Astrocyte of the cerebellum (primary cell): ENCODE measurements around the gene ASXL1.
"Not testable (repeated sequence)": the region's sequence is repeated elsewhere in the genome, so short reads cannot be mapped to it uniquely, and the experiment has no call there.

ENCODE experiments used
- DNase-seq: peaks from one replicate; pipeline ENCODE4 v3.0.0-alpha.2; 2011; ENCODE audit warnings: low read depth
- H3K4me3 ChIP-seq: 2 replicates; pipeline ENCODE4 v1.5.1; 2011; ENCODE audit warnings: mild to moderate bottlenecking, low read depth, low read length, moderate library complexity
- in situ Hi-C: cut with HindIII; loops from 2 replicates; pipeline ENCODE4 v1.10.0; 2017; ENCODE audit warnings: low sequenced_read_pairs
- TF ChIP-seq, protein P1 (sequence below): IDR thresholded peaks from 2 replicates; pipeline ENCODE4 v1.5.1; 2012; ENCODE audit warnings: low read length, low read depth, moderate library complexity, mild to moderate bottlenecking; ENCODE audit errors: missing control alignments

ASXL1 gene

DNA sequence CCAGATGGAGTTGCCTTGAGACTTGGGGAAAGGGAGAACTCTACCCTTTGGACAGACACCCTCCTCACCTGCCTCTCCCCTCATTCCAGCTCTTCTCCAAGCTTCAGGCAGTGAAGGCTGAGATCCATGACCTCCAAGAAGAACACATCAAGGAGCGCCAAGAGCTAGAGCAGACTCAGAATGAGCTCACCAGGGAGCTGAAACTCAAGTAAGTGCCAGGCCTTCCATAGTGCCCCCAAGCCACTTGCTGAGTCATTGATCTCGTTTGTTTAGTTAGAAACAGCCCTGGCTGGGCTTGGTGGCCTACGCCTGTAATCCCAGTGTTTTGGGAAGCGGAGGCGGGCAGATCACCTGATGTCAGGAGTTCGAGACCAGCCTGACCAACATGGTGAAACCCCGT lies 41.5 kb upstream of the ASXL1 start:
- in situ Hi-C loops, result loop anchor here (5.0 kb wide), 1 partner anchor 34 kb away; no protein-coding TSS in a partner anchor
- TF ChIP-seq, protein P1, sequence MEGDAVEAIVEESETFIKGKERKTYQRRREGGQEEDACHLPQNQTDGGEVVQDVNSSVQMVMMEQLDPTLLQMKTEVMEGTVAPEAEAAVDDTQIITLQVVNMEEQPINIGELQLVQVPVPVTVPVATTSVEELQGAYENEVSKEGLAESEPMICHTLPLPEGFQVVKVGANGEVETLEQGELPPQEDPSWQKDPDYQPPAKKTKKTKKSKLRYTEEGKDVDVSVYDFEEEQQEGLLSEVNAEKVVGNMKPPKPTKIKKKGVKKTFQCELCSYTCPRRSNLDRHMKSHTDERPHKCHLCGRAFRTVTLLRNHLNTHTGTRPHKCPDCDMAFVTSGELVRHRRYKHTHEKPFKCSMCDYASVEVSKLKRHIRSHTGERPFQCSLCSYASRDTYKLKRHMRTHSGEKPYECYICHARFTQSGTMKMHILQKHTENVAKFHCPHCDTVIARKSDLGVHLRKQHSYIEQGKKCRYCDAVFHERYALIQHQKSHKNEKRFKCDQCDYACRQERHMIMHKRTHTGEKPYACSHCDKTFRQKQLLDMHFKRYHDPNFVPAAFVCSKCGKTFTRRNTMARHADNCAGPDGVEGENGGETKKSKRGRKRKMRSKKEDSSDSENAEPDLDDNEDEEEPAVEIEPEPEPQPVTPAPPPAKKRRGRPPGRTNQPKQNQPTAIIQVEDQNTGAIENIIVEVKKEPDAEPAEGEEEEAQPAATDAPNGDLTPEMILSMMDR, result no peak
- no peak for DNase-seq
- no peak overlapping the region for H3K4me3 ChIP-seq

DNA sequence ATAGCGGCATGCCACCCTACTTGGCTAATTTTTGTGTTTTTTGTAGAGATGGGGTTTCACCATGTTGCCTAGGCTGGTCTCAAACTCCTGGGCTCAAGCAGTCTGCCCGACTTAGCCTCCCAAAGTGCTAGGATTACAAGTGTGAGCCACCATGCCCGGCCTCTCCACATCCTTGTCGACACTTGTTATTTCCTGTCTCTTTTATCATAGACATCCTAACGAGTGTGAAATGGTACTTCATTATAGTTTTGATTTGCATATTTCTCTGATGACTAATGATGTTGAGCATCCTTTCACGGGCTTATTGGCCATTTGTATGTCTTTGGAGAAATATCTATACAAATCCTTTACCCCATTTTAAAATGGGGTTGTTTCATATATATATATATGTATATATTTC lies 39.0 kb upstream of the ASXL1 start:
- DNase-seq, result no peak

DNA sequence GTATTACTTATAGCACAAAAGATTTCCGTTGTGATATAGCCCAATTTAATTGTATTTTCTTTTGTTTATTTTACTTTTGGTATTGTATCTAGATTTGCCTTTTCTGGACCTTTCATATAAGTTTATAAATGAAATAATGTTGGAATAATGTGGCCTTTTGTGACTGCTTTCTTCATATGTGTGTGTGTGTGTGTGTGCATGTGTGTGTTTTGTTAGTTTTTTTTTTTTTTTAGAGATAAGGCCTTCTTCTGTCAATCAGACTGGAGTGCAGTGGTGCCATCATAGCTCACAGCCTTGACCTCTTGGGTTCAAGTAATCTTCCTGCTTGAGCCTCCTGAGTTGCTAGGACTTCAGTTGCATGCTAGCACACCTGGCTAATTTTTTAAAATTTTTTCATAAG lies 37.8 kb upstream of the ASXL1 start:
- DNase-seq, result no peak
- no peak overlapping the region for H3K4me3 ChIP-seq
- in situ Hi-C loops, result no loop called here
- TF ChIP-seq, protein P1, result no peak

More for the DNA sequence above, 39.0 kb upstream of the ASXL1 start:
- TF ChIP-seq, protein P1, result no peak
- in situ Hi-C loops, result loop anchor here (5.0 kb wide), 1 partner anchor 37 kb away; no protein-coding TSS in a partner anchor
- no peak overlapping the region for H3K4me3 ChIP-seq

DNA sequence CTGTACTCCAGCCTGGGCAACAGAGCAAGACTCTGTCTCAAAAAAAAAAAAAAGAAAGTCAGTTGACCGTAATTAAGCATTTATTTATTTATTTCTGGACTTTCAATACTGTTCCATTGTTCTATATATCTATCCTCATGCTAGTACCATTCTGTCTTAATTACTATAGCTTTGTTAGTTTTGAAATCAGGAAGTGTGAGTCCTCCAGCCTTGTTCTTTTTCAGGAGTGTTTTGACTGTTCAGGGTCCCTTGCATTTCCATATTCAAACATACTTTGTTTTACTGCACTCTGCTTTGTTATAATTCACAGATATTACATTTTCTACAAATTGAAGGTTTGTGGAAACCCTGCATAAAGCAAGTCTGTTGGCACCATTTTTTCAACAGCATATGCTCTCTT lies 36.7 kb upstream of the ASXL1 start:
- TF ChIP-seq, protein P1, result no peak
- no peak for DNase-seq
- in situ Hi-C loops, result no loop called here

DNA sequence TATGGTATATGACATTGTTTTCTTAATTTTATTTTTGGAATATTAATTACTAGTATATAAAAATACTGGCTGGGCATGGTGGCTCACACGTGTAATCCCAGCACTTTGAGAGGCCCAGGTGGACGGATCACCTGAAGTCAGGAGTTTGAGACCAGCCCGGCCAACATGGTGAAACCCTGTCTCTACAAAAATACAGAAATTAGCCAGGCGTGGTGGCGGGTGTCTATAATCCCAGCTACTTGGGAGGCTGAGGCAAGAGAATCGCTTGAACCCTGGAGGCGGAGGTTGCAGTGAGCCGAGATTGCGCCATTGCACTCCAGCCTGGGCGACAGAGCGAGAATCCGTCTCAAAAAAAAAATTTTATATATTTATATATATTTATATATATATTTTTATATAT lies 35.9 kb upstream of the ASXL1 start:
- DNase-seq, H3K4me3 ChIP-seq, in situ Hi-C loops: not testable (repeated sequence)

More for the DNA sequence above, 36.7 kb upstream of the ASXL1 start:
- no peak overlapping the region for H3K4me3 ChIP-seq

DNA sequence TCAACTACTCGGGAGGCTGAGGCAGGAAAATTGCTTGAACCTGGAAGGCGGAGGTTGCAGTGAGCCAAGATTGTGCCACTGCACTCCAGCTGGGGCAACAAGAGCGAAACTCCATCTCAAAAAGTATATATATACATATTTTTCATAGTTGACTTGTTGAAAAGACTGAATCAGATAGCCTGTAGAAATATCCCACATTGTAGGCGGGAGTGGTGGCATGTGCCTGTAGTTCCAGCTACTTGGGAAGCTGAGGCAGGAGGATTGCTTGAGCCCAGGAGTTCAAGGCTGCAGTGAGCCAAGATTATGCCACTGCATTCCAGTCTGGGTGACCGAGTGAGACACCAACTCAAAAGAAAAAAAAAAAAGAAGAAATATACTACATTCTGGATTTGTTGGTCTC lies 34.4 kb upstream of the ASXL1 start:
- DNase-seq, H3K4me3 ChIP-seq, in situ Hi-C loops: not testable (repeated sequence)

DNA sequence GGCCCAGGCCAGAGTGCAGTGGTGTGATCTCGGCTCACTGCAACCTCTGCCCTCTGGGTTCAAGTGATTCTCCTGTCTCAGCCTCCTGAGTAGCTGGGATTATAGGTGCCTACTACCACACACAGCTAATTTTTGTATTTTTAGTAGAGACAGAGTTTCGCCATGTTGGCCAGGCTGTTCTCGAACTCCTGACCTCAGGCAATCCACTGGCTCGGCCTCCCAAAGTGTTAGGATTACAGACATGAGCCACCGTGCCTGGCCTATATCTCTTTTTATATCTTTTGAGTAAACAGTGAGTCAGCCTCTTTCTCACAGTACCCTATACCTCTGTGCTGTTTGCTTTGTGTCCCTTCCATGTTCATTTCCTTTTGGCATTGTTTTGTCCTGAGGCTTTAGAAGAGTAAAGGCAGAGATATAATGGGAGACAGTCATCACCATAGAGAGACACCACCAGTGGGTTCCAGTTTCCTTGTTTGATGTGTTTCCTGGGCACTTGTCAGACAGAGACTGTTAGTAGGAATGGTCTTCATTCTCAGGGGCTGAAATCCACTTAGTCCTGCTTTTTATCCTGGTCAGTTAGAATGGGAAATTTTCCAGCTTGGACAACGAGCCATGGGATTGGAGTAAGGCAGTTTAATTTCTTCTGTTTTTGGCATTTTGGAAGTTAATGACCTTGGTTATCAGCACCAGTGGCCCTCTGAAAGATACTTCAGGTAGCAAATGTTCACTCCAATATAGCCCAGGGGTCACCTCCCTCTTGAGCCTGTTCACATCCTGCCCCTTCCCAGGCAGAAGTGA lies 32.2 kb upstream of the ASXL1 start:
- in situ Hi-C loops, result no loop called here
- TF ChIP-seq, protein P1, result no peak
- DNase-seq, result no peak
- no peak overlapping the region for H3K4me3 ChIP-seq
